ENCODE results near the gene NSMCE1. TPM values are rescaled to one million over a fixed set of nuclear protein-coding genes. Genes with fewer than 3 reads are reported as not detected.

The NSMCE1 gene, protein sequence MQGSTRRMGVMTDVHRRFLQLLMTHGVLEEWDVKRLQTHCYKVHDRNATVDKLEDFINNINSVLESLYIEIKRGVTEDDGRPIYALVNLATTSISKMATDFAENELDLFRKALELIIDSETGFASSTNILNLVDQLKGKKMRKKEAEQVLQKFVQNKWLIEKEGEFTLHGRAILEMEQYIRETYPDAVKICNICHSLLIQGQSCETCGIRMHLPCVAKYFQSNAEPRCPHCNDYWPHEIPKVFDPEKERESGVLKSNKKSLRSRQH
- total RNA-seq = 34.4 and 41.1 TPM in 2 replicates

DNA sequence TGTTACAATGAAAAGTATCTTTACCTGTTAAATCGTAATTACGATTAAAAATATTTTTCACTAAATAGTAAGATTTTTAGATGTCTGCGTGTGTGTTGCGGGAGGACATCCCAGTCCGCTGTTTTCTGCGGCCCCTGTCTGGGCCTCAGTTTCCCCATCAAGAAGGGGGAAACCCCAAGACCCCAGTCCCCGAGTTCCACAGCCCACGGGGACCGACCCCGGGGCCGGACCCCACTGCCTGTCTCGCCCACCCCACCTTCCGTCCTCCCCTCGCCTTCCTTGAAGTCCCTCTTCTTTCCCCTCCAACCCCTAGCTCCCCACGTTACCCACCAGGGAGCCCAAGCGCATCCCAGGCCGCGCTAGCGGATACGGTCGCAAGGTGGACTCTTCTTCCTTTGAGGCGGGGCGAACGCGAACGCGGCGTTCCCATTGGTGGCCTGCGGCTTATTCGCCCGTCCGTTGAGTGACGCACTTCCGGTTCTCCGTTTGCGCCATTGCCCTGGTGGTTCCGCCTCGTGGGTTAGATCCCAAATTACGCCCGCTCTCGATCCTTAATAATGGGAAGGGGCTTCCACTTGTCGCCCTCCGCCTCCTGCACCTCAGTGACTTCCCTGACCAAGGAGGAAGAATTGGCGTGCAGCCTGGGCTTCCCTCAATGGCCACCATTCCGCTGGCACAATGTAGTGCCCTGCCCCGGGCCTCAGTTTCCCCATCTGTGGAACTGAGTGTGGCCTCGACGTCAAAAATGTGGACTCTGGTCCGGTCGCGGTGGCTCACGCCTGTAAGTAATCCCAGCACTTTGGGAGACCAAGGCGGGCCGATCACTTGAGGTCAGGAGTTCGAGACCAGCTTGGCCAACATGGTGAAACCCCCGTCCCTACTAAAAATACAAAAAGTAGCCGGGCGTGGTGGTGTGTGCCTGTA, at the start of gene NSMCE1:
NSMCE1 (minus strand) TSS at position 397 of the 924 bp plus-strand sequence. CDS start 11,202 bp downstream, outside the sequence.
- DNase-seq (ENCODE audit: low read depth in 2 of 2) = peak; percentile 96 to 98

- no peak for DNase-seq (ENCODE audit: low read depth in 2 of 2)
Observed at GRCh38 chr16:27317738-27318391, 49.3 kb upstream of the NSMCE1 start.

DNA sequence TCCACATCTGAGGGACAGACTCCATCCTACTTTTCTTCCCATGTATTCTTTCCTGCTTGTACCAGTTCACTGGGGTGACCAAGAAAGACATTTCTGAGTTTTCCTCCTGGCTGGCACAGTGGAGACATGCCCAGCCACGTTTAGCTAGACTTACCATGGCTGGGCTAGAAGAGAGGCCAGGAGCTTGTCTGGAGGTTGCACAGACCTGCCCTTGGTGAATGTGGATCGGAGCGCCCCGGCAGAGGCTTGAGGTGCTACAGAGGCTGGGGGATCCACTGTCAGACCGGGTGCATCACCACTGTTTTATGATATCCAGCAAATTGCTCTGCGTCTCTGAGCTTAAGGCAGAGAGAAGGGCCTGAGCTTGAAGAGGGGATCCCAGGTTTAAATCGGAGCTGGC, 48.7 kb upstream of the NSMCE1 start:
- DNase-seq (ENCODE audit: low read depth in 2 of 2) = no peak

DNA sequence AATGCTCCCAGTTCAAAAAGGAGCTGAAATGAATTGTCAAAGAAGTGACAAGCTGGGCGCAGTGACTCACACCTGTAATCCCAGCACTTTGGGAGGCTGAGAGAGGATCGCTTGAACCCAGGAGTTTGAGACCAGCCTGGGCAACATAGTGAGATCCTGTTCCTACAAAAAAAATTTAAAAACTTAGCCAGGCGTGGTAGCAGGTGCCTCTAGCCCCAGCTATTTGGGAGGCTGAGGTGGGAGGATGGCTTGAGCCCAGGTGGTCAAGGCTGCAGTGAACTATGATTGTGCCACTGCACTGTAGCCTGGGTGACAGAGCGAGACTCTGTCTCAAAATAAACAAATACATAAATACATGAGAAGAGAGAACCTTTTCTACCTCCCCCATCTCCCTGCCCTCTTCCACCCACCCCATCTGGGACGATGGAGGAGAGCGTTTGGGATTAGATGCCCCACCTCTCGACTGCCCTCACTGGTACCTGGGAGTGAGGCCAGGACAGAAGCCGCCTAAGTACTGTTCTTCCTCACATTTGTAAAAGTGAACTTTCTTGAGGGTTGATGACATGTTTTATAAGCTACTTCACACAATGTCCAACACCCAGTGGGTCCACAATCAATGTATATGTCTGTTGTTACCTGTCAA, 47.6 kb upstream of the NSMCE1 start:
- DNase-seq (ENCODE audit: low read depth in 2 of 2) = no peak

DNA sequence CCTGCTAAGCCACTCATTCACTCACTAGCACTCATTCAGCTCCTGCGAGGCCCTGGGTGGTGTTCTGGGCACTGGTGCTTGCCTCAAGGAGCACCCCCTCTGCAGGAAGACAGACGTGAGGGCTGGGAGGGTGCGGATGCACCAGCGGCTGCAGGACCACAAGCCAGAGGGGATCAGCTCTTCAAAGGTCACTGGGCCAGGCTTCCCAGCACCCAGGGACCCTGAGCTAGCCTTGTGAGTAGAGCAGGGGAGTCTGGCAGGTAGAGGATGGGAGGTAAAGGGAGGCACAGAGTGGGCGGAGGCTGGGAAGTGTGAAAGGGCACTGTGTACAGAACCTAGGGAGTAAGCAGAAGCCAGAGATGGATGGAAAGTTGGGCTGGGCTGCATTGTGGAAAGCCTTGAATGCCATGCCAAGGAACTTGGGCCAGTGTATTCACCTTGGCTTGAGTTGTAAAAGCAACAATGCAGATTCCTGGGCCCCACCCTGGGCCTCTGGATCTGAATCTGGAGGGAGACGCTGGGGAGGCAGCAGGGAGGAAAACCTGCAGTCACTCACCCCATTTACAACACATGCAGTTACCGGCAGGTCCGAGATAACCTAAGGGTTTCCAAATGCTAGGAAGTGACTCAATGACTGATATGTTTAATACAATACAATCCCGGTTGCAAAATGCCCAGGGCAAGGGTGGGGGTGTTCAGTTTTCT, 46.9 kb upstream of the NSMCE1 start:
- DNase-seq (ENCODE audit: low read depth in 2 of 2) = peak; percentile 79 to 88

GRCh38 chr16:27314986-27315332, 46.4 kb upstream of the NSMCE1 start:
- no peak for DNase-seq (ENCODE audit: low read depth in 2 of 2)

- peak; percentile 73 to 98 for DNase-seq (ENCODE audit: low read depth in 2 of 2)
Observed at GRCh38 chr16:27314161-27314723, 45.7 kb upstream of the NSMCE1 start.

DNA sequence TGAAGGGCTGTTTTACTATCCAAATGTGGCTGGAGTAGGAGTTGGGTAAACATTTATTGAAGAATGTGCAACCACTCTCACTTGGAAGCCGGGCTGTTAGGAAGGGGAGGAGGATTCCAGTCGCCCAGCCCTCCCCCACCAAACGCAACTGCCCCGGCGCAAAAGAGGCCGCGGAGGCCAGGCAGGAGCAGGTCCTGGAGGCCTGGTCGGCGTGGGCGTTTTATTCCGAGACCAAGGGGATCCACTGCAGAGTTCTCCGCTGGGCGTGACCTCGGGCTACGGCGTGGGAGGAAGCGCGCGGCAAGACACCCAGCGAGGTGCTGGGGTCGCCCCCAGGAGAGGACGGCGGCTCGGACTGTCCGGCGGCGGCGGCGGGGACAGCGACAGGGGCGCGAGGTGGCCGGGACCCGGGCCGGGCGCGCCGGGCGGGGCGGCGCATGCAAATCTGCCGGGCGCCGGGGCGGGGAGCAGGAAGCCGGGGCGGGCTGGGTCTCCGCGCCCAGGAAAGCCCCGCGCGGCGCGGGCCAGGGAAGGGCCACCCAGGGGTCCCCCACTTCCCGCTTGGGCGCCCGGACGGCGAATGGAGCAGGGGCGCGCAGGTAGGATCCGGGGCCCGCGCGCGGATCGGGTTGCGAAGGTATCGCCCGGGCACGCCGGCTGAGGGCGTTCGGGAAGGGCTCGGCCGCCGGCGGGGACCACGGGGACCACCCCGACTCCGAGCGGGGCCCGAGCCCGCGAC, 45.0 kb upstream of the NSMCE1 start, which contains the start of gene IL4R:
IL4R (plus strand) TSS at position 553 of the 739 bp plus-strand sequence. CDS start 26,230 bp downstream, outside the sequence.
- DNase-seq (ENCODE audit: low read depth in 2 of 2) = peak; percentile 61 to 82

DNA sequence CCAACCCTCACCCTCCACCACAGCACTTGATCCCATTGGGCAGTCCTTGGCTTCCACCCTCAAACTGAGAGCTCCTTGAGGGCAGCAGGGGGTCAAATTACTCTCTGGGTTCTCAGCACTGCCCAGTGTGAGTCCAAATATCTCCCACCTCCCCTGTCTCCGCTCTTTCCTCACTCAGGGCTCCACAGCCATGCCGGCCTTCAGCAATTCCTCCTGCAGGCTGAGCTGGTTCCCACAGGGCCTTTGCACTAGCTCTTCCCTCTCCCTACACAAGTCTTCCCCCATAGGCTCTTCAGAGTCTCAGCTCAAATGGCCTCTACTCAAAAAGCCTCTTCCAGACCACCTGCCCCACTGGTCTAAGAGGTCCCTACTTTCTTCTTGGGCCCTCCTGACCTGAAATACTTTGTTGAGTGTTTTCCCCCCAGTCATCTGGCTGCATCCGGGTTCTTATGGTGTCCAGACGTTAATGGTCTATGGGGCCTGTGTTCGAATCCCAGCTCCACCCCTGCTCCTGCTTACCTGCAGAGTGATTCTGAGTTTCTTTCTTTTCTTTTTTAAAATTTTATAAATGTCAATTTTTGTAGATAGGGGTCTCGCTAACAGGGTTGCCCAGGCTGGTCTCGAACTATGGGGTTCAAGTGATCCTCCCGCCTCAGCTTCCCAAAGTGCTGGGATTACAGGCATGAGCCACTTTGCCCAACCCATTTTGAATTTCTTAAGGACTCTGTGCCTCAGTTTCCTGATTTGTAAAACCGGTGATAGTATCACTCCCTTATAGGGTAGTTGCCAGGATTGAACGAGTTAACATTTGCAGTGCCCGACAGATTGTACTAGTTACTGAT, 44.2 kb upstream of the NSMCE1 start:
- DNase-seq (ENCODE audit: low read depth in 2 of 2) = no peak

DNA sequence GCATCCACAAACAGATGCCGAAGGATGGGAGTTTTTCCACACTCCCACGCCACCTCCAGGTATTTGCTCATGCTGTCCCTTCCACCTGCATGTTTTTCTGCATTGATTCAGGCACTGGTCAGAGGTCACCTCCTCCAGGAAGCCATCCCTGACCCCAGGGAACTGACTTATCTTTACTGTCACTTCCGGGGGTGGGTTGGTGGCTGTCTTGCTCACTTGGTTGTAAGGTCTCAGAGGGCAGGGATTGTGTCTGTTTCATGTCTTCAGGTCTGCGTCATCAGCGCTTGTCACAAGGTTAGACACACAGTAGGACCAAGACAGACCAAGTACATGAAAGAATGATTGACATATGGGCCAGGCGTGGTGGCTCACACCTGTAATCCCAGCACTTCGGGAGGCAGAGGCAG, 43.3 kb upstream of the NSMCE1 start:
- DNase-seq (ENCODE audit: low read depth in 2 of 2) = no peak

DNA sequence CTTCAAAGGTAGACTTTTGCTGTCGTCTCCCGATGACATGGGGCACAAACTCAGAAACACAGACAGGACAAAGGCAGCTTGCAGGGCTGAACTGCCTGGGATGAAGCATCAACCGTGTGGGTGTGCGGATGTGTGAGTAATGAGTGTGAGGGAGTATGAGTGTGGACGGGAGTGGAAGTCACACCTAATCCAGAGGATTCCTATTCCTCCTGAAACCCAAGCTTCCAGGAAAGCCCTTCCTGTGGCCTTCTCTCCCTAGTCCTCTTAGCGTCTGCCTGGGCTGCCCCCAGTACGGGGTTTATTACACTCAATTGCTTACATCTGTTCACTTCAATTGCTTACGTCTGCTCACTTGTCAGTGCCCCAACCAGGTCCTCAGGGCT, 42.9 kb upstream of the NSMCE1 start:
- no peak for DNase-seq (ENCODE audit: low read depth in 2 of 2)

GRCh38 chr16:27310576-27311447, 42.2 kb upstream of the NSMCE1 start:
- no peak for DNase-seq (ENCODE audit: low read depth in 2 of 2)

- no peak for DNase-seq (ENCODE audit: low read depth in 2 of 2)
Observed at GRCh38 chr16:27308792-27309191, 40.2 kb upstream of the NSMCE1 start.

DNA sequence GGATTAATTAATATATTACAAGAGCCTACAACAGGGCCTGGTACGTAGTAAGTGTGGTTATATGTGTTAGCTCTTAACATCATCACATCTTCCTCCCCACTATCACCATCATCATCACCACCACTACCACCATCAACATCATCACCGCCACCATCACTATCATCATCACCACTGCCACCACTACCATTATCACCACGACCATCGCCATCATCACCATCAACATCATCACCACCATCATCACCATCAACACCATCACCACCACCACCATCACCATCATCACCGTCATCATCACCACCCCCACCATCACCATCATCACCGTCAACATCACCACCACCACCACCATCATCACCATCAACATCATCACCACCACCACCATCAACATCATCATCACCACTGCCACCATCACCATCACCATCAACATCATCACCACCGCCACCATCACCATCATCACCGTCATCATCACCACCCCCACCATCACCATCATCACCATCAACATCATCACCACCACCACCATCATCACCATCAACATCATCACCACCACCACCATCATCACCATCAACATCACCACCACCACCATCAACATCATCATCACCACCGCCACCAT, 37.4 kb upstream of the NSMCE1 start:
- DNase-seq (ENCODE audit: low read depth in 2 of 2) = no peak

- DNase-seq (ENCODE audit: low read depth in 2 of 2) = peak in 1 of 2 donors; percentile 29
Observed at GRCh38 chr16:27304881-27305745, 36.5 kb upstream of the NSMCE1 start.

DNA sequence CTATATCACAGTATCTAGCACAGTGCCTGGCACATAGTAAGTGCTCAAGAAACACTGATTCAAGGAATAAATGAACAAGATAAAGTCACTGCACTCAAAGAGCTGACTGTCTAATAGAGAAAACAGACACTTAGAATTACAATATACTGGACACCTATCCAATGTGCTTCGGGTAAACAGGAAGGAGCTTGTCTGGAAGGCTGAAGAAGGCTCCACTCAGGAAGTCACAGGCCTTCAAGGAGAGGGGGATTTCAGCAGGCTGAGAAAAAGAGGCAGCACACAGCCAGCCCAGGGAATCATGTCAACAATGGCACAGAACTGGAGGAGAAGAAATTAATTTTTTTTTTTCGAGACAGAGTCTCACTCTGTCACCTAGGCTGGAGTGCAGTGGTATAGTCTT, 35.5 kb upstream of the NSMCE1 start:
- peak in 1 of 2 donors; percentile 62 for DNase-seq (ENCODE audit: low read depth in 2 of 2)
